Jurkat, Clone E6-1 (cell line): Measurements from ENCODE around the gene SLC37A4.
"Not testable (repeated sequence)": the region's sequence is repeated elsewhere in the genome, so short reads cannot be mapped to it uniquely, and the experiment has no call there.

ENCODE experiments used
- DNase-seq: peaks from one replicate; pipeline ENCODE4 v3.0.0-alpha.2; 2011; ENCODE audit warnings: low read depth, low spot score
- H3K4me3 ChIP-seq: 2 replicates; pipeline ENCODE4 v1.5.1; 2011; ENCODE audit warnings: mild to moderate bottlenecking, low read length, control low read depth, moderate library complexity

Gene SLC37A4

DNA sequence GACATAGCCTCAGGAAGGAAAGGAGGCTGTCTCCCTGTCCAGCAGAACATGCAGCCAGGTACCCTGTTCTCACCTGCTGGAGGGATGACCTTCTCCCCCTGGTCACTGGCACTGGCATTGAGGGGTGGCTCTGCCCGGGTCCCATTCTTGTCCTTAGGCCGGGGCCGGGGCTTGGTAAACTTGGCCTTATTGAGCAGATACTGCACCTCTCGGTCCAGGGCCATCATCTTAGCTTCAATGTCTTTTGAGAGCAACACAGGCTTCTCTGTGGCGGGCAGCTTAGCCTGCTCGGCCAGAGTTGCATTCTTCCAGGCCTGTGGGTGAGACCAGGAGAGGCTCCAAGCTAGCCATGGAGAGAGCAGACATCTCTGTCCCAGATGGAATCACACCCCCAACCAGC, 15.8 kb upstream of the SLC37A4 start:
- no peak for DNase-seq
- H3K4me3 ChIP-seq: no peak overlapping the region

- no peak for DNase-seq
- H3K4me3 ChIP-seq: no peak overlapping the region
These were observed 14.0 kb upstream of the SLC37A4 start for GRCh38 chr11:119044708-119045107.

DNA sequence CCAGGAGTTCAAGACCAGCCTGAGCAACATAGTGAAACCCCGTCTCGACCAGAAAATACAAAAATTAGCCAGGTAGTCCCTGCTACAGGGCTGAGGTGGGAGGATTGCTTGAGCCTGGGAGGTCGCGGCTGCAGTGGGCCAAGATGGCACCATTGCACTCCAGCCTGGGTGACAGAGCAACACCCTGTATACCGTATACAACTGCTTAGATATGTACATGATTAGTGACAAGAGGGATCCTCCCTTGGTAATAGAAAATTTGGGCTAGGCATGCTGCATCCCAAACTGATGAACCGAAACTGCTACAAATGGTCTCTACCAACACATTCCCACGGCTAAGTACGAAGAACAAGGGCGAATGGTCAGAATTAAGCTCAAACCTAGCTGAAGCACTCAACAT, 12.2 kb upstream of the SLC37A4 start:
- H3K4me3 ChIP-seq: no peak overlapping the region

DNA sequence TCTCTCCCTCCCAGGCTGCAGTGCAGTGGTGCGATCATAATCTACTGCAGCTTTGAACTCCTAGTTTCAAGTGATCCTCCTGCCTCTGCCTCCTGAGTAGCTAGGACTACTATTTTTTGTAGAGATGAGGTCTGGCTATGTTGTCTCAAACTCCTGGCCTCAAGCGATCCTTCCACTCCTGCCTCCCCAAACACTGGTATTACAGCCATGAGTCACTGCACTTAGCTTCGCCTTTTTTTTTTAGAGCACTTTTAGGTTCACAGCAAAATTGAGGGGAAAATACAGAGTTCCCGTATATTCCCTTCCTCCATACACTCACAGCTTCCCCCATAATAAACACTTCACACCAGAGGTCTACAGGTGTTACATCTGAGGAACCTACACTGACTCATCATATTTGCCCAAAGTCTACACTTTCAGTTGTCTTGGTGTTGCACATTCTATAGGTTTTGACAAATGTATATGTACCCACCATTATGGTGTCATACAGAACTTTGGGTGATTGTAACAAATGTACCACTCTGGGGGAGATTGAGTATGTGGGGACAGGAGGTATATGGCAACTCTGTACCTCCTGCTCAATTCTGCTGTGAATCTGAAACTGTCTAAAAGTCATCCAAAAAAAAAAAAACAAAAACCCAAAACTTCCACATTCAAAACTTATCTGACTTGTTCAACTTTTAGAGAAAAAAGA, 11.3 kb upstream of the SLC37A4 start:
- no peak for DNase-seq
- no peak overlapping the region for H3K4me3 ChIP-seq

More for the DNA sequence above, 12.2 kb upstream of the SLC37A4 start:
- no peak for DNase-seq

DNA sequence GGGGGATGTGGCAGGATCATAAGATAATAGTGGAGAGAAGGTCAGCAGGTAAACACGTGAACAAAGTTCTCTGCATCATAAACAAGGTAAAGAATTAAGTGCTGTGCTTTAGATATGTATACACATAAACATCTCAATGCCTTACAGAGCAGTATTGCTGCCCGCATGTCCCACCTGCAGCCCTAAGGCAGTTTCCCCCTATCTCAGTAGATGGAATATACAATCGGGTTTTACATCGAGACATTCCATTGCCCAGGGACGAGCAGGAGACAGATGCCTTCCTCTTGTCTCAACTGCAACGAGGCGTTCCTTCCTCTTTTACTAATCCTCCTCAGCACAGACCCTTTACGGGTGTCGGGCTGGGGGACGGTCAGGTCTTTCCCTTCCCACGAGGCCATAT, 8.8 kb upstream of the SLC37A4 start:
- not testable (repeated sequence) for DNase-seq, H3K4me3 ChIP-seq

GRCh38 chr11:119038884-119039283, 8.2 kb upstream of the SLC37A4 start:
- no peak for DNase-seq

GRCh38 chr11:119034813-119035212, 4.1 kb upstream of the SLC37A4 start:
- H3K4me3 ChIP-seq: no peak overlapping the region
- no peak for DNase-seq

More at GRCh38 chr11:119038884-119039283, 8.2 kb upstream of the SLC37A4 start:
- no peak overlapping the region for H3K4me3 ChIP-seq

DNA sequence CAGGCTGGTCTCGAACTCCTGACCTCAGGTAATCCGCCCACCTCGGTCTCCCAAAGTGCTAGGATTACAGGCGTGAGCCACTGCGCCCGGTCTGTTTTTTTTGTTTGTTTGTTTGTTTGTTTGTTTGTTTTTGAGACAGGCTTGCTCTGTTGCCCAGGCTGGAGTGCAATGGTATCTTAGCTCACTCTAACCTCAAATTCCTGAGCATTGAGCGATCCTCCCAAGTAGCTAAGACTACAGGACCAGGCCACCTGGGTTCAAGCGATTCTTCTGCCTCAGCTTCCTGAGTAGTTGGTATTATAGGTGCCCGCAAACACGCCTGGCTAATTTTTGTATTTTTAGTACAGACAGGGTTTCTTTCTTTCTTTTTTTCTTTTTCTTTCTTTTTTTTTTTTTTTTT, 2.7 kb upstream of the SLC37A4 start:
- DNase-seq, H3K4me3 ChIP-seq: not testable (repeated sequence)

- DNase-seq: no peak
These were observed 1.2 kb upstream of the SLC37A4 start for GRCh38 chr11:119031912-119032280.

DNA sequence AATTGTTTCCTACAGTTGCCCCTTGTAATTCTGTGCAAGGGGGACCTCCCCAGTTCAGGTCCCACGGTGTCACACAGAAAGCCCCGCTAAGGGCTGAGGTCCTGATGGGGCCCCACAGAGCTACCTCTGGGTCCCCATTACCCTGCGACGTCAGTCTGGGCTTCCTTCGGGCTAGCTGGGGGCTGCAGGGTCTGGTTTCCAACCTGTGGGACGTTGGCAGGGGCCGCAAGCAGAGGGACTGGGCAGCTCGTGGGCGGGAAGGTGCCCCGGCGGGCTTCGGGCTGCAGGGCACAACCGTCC, 698 bp downstream of the SLC37A4 start:
- DNase-seq: no peak
- no peak overlapping the region for H3K4me3 ChIP-seq

More at GRCh38 chr11:119031912-119032280, 1.2 kb upstream of the SLC37A4 start:
- H3K4me3 ChIP-seq: no peak overlapping the region

GRCh38 chr11:119029340-119030028, 1.2 kb downstream of the SLC37A4 start:
- DNase-seq: no peak
- no peak overlapping the region for H3K4me3 ChIP-seq

- no peak for DNase-seq
- no peak overlapping the region for H3K4me3 ChIP-seq
These were observed 1.7 kb downstream of the SLC37A4 start for GRCh38 chr11:119029069-119029339.

DNA sequence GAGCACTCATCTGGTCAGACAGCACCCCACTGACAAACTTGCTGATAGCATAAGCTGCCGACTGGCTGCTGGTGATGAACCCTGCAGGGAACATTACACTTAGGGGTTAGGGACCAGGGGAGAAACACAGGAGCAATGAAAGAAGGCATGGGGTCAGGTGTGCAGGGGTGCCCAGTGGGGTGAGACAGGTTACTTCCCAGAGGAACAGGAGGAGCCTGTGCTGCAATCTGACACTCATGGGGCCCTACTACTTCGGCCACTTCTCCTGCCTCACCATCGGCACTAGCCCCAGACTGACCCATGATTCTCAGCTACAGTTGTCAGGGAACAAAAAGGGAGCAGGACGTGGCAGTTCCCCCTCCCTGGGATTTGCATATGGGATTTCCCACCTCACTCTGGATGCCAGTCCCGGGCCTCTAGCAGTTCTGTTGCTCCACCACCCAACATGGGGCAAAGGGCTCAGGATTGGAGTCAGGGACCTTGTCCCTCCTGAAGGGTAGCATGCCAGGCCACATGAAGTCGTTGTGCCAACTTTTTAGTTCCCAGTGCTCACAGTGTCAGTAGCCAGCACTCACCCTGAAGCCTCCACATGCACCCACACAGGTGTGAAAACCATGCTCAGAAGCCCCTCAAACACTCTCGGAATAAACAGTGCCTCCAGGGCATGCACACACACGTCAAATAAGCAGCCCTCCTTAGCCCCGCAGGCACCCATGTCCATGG, 2.2 kb downstream of the SLC37A4 start:
- no peak for DNase-seq
- H3K4me3 ChIP-seq: no peak overlapping the region

- H3K4me3 ChIP-seq: no peak overlapping the region
- DNase-seq: no peak
These were observed 2.9 kb downstream of the SLC37A4 start for GRCh38 chr11:119027561-119028345.

DNA sequence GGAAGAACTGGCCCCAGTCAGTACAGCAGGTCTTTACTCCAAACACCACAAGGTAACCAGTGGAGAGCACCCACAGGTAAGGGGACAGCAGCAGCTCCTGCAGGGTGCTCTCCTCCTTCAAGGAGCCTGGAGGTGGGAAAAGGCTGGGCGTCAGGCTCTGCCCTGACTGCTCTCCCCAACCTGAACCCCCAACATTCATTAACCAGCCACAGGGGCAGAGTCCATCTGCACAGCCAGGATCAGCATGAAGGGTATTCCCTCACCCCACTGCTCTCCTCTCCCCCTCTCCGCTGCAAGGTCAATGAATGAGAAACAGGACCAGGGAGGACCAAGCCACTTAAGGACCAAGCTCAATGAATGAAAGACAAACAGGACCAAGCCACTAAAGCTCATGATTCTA, 3.7 kb downstream of the SLC37A4 start:
- no peak overlapping the region for H3K4me3 ChIP-seq
- no peak for DNase-seq

- H3K4me3 ChIP-seq: no peak overlapping the region
- no peak for DNase-seq
These were observed 4.5 kb downstream of the SLC37A4 start for GRCh38 chr11:119025978-119026766.

GRCh38 chr11:119025541-119025940, 5.1 kb downstream of the SLC37A4 start:
- no peak overlapping the region for H3K4me3 ChIP-seq
- no peak for DNase-seq

DNA sequence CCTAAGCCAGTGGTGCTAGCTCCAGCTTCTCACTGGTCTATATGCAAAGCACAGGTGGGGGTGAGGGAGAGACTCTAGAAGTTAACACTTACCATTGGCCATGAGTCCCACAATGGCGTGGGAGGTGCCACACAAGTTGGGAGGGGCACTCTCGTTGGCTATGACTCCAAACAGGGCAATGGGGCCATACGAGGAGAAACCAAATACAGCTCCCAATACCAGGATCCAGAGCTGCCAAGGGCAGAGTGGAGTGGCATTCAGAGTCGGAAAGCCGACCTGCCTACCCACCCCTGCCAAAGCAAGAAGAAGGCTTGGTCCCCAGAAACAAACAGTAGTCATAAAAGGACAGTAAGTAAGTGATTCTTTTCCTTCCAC, 5.6 kb downstream of the SLC37A4 start:
- no peak overlapping the region for H3K4me3 ChIP-seq
- no peak for DNase-seq

DNA sequence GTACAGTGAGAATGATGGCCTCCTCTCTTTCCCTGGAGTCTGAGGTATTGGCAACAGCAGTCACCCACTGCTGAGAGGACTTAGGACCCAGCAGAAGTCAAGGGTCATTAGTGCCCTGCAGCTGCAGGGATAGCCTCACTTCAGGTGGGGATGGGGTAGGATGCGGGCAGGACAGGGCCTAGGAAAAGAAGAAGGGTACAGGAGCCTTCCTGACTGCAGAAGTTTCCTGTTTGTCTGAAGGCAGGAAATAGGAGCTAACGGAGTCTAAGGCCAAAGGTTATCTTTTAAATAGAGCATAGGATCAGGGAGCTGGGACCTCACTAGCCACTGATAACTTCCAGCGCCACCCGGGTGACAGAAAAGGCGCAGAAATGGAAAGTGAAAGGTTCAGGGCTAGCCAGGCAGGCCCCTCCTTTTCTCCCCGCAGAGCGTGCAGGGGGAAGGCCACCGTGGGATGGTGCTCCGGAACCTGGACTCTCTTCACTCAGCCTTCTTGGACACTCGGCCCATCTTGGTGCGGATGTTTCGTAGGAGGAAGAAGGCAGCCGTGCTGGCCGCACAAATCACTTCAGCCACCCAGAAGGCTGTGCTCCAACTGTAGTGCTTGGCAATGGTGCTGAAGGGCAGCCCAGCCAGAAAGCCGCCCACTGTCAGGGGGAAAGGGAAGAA, 6.1 kb downstream of the SLC37A4 start:
- H3K4me3 ChIP-seq: no peak overlapping the region
- no peak for DNase-seq
